ENCODE measurements around the gene MEP1A. TPM values are rescaled to one million over a fixed set of nuclear protein-coding genes. Genes with fewer than 3 reads are reported as not detected.
A peak's percentile ranks its signal among the peaks of the same experiment; 100 is the strongest.

The MEP1A gene
- total and polyA plus RNA-seq, 8 donors: 0.06 TPM; not detected in 7

GRCh38 chr6:46867411-46867810, 74.2 kb downstream of the MEP1A start:
- Histone ChIP-seq H3K4me1 (no peaks in the 10 kb centered on the region), H3K9me3 (no peaks in the 10 kb centered on the region), H3K27ac (no peak overlapping the region), H3K36me3 (peaks cover 0 to 75% of the 10 kb centered on the region in 2 donors), H3K4me3 (no peak overlapping the region), H3K27me3 (no peaks in the 10 kb centered on the region)
- ATAC-seq: no peak
- intact Hi-C loops (cut with DNase I): no loop called here
- TF ChIP-seq CTCF (IDR thresholded peaks at IDR 0.05): no peak
- DNase-seq: no peak

- DNase-seq (peak in 1 of 4 donors; percentile 23), ATAC-seq (peak; percentile 63)
- H3K27ac ChIP-seq: no peak overlapping the region
- peaks cover 0 to 52% of the 10 kb centered on the region in 2 donors for H3K36me3 ChIP-seq
- H3K4me1 ChIP-seq: no peaks in the 10 kb centered on the region
- H3K4me3 ChIP-seq: no peak overlapping the region
- no peaks in the 10 kb centered on the region for H3K9me3 ChIP-seq
- intact Hi-C loops (cut with DNase I): no loop called here
- no peak for TF ChIP-seq CTCF (IDR thresholded peaks at IDR 0.05)
- H3K27me3 ChIP-seq: no peaks in the 10 kb centered on the region
Measured at GRCh38 chr6:46876126-46876525, 82.9 kb downstream of the MEP1A start.

GRCh38 chr6:46879003-46879402, 85.8 kb downstream of the MEP1A start:
- Histone ChIP-seq H3K27ac (no peak overlapping the region), H3K27me3 (no peaks in the 10 kb centered on the region), H3K4me3 (no peak overlapping the region), H3K9me3 (no peaks in the 10 kb centered on the region), H3K4me1 (no peaks in the 10 kb centered on the region), H3K36me3 (peaks cover 3 to 71% of the 10 kb centered on the region in 2 donors)
- no peak for DNase-seq
- intact Hi-C loops (cut with DNase I): no loop called here
- TF ChIP-seq CTCF (IDR thresholded peaks at IDR 0.05): no peak
- no peak for ATAC-seq

- H3K4me3 ChIP-seq: no peak overlapping the region
- peaks cover 3 to 87% of the 10 kb centered on the region in 2 donors for H3K36me3 ChIP-seq
- no peaks in the 10 kb centered on the region for H3K4me1 ChIP-seq
- H3K27ac ChIP-seq: no peak overlapping the region
- ATAC-seq (no peak), DNase-seq (no peak)
- intact Hi-C loops (cut with DNase I): no loop called here
- no peaks in the 10 kb centered on the region for H3K9me3 ChIP-seq
- H3K27me3 ChIP-seq: no peaks in the 10 kb centered on the region
- no peak for TF ChIP-seq CTCF (IDR thresholded peaks at IDR 0.05)
Measured at GRCh38 chr6:46882645-46883044, 89.5 kb downstream of the MEP1A start.

- intact Hi-C loops (cut with DNase I): no loop called here
- Histone ChIP-seq H3K9me3 (no peaks in the 10 kb centered on the region), H3K27ac (no peak overlapping the region), H3K36me3 (peaks cover 3 to 51% of the 10 kb centered on the region in 2 donors), H3K27me3 (no peaks in the 10 kb centered on the region), H3K4me3 (no peak overlapping the region), H3K4me1 (no peaks in the 10 kb centered on the region)
- DNase-seq: no peak
- ATAC-seq: no peak
- TF ChIP-seq CTCF (IDR thresholded peaks at IDR 0.05): no peak
Measured at GRCh38 chr6:46888031-46888430, 94.8 kb downstream of the MEP1A start.
